ENCODE measurements around the gene PLXNA2. TPM values are rescaled to one million over a fixed set of nuclear protein-coding genes. Genes with fewer than 3 reads are reported as not detected.

The PLXNA2 gene
- total and polyA plus RNA-seq, 2 of the 13 experiments (the other 11 are each of a cell fraction or from before 2014, with no cell fraction given): 1.1 to 2.1 TPM

GRCh38 chr1:208205216-208206013 lies 38.8 kb downstream of the PLXNA2 start:
- no peaks in the 10 kb centered on the region for H3K79me2 ChIP-seq (ENCODE audit: insufficient read depth, low read length)
- no peak overlapping the region for H2AFZ ChIP-seq (ENCODE audit: low read length)
- H3K9me3 ChIP-seq (ENCODE audit: low read length): no peaks in the 10 kb centered on the region
- no peak overlapping the region for H3K4me3 ChIP-seq (replicated peaks in 1 of 3; ENCODE audit: insufficient read depth in 1 of 3, low read depth in 2 of 3, low read length in 3 of 3)
- no peak for TF ChIP-seq ZNF678 (CRISPR knock-in tag; IDR thresholded peaks at IDR 0.05)
- peaks cover 61% of the 10 kb centered on the region for H3K4me1 ChIP-seq (ENCODE audit: insufficient read depth, low read length)
- intact Hi-C loops (cut with micrococcal nuclease; ENCODE audit: unreplicated experiment) (loop anchor here (2.0 kb wide), 1 partner anchor 31 kb away; no protein-coding TSS in a partner anchor), in situ Hi-C loops (cut with HindIII; ENCODE audit: extremely low pct_ligation_motif_present, low pct_unique_long_range_greater_than_20kb) (no loop called here)
- no peaks in the 10 kb centered on the region for H4K20me1 ChIP-seq (ENCODE audit: insufficient read depth, low read length)
- H3K27me3 ChIP-seq (ENCODE audit: control insufficient read depth in 1 of 2, insufficient read depth in 2 of 2, low read length in 2 of 2): no peaks in the 10 kb centered on the region
- 88% methylated on average over 5 of the region's 5 CpGs for WGBS (ENCODE audit: low lambda C conversion rate)
- H3K27ac ChIP-seq (ENCODE audit: extremely low read length, insufficient read depth, low read length): no peak overlapping the region
- ATAC-seq (no peak), DNase-seq (ENCODE audit: low spot score) (no peak), FAIRE-seq (no peak)
- POLR2A ChIA-PET: no interaction called here
- H3K4me2 ChIP-seq (ENCODE audit: low read depth, low read length): no peak overlapping the region
- CTCF ChIA-PET (ENCODE audit: low intra/inter-chr PET ratio, low total read pairs): no interaction called here
- H3K9ac ChIP-seq (ENCODE audit: insufficient read depth, low read depth, low read length): no peak overlapping the region
- no TSS peak for BruUV-seq (replicated peaks)
- no peaks in the 10 kb centered on the region for H3K36me3 ChIP-seq (replicated peaks in 1 of 2; ENCODE audit: control insufficient read depth in 1 of 2, insufficient read depth in 2 of 2, low read length in 2 of 2)

- intact Hi-C loops (cut with micrococcal nuclease; ENCODE audit: unreplicated experiment) (no loop called here), in situ Hi-C loops (cut with HindIII; ENCODE audit: extremely low pct_ligation_motif_present, low pct_unique_long_range_greater_than_20kb) (no loop called here)
- FAIRE-seq (no peak), DNase-seq (ENCODE audit: low spot score) (no peak), ATAC-seq (no peak)
- H3K79me2 ChIP-seq (ENCODE audit: insufficient read depth, low read length): no peaks in the 10 kb centered on the region
- 83% methylated on average over 2 of the region's 2 CpGs for WGBS (ENCODE audit: low lambda C conversion rate)
- BruUV-seq (replicated peaks): no TSS peak
- H4K20me1 ChIP-seq (ENCODE audit: insufficient read depth, low read length): no peaks in the 10 kb centered on the region
- no peak overlapping the region for H3K27ac ChIP-seq (ENCODE audit: extremely low read length, insufficient read depth, low read length)
- no peaks in the 10 kb centered on the region for H3K9me3 ChIP-seq (ENCODE audit: low read length)
- no peak overlapping the region for H3K4me3 ChIP-seq (replicated peaks in 1 of 3; ENCODE audit: insufficient read depth in 1 of 3, low read depth in 2 of 3, low read length in 3 of 3)
- ChIA-PET CTCF (ENCODE audit: low intra/inter-chr PET ratio, low total read pairs) (no interaction called here), POLR2A (no interaction called here)
- H3K4me2 ChIP-seq (ENCODE audit: low read depth, low read length): no peak overlapping the region
- H3K9ac ChIP-seq (ENCODE audit: insufficient read depth, low read depth, low read length): no peak overlapping the region
- peaks cover 61% of the 10 kb centered on the region for H3K4me1 ChIP-seq (ENCODE audit: insufficient read depth, low read length)
- no peaks in the 10 kb centered on the region for H3K27me3 ChIP-seq (ENCODE audit: control insufficient read depth in 1 of 2, insufficient read depth in 2 of 2, low read length in 2 of 2)
- no peaks in the 10 kb centered on the region for H3K36me3 ChIP-seq (replicated peaks in 1 of 2; ENCODE audit: control insufficient read depth in 1 of 2, insufficient read depth in 2 of 2, low read length in 2 of 2)
- no peak overlapping the region for H2AFZ ChIP-seq (ENCODE audit: low read length)
- TF ChIP-seq HNRNPK (IDR thresholded peaks at IDR 0.05; ENCODE audit: low read depth, low read length, poor library complexity, severe bottlenecking) (no peak), ZNF674 (CRISPR knock-in tag; IDR thresholded peaks at IDR 0.05; ENCODE audit: low read depth) (no peak), SYNCRIP (IDR thresholded peaks at IDR 0.05; ENCODE audit: insufficient read depth, low read depth, low read length) (no peak), POGK (CRISPR knock-in tag; conservative IDR thresholded peaks at IDR 0.05) (no peak), ZNF737 (CRISPR knock-in tag; IDR thresholded peaks at IDR 0.05; ENCODE audit: borderline replicate concordance) (no peak), MED1 (CRISPR knock-in tag; IDR thresholded peaks at IDR 0.05) (no peak), ZNF558 (CRISPR knock-in tag; IDR thresholded peaks at IDR 0.05; ENCODE audit: borderline replicate concordance) (no peak), FOXK2 (IDR thresholded peaks at IDR 0.05) (no peak), HMGXB3 (CRISPR knock-in tag; IDR thresholded peaks at IDR 0.05; ENCODE audit: borderline replicate concordance) (no peak), NFIC (IDR thresholded peaks at IDR 0.05; ENCODE audit: low read length) (no peak), ZNF430 (CRISPR knock-in tag; IDR thresholded peaks at IDR 0.05) (no peak)
These were observed 39.4 kb downstream of the PLXNA2 start for GRCh38 chr1:208204779-208205178.

Data from HepG2 (cell line).